Mesenteric fat pad (tissue), 1 donor: ENCODE data around the gene NRK. TPM values are rescaled to one million over a fixed set of nuclear protein-coding genes. Genes with fewer than 3 reads are reported as not detected.
"Not testable (repeated sequence)": the region's sequence is repeated elsewhere in the genome, so short reads cannot be mapped to it uniquely, and the experiment has no call there.

Experiments
- DNase-seq: peaks from one replicate; pipeline ENCODE4 v3.0.0-alpha.2; 2020; ENCODE audit warnings: low spot score
- total RNA-seq: library from RNA; stranded (reverse); fragmentation: NEBNext Ultra II Directional; extraction: Animal tissue kit (Norgen Biotek cat#: 25700); gene quantifications from one replicate; pipeline ENCODE4 v1.2.1, GENCODE V29; 2021
- donor health status: DM: yes; HTN: yes; CAD: no.

NRK gene
- total RNA-seq, 1 donor from 2014 or later: 0.96 TPM

DNA sequence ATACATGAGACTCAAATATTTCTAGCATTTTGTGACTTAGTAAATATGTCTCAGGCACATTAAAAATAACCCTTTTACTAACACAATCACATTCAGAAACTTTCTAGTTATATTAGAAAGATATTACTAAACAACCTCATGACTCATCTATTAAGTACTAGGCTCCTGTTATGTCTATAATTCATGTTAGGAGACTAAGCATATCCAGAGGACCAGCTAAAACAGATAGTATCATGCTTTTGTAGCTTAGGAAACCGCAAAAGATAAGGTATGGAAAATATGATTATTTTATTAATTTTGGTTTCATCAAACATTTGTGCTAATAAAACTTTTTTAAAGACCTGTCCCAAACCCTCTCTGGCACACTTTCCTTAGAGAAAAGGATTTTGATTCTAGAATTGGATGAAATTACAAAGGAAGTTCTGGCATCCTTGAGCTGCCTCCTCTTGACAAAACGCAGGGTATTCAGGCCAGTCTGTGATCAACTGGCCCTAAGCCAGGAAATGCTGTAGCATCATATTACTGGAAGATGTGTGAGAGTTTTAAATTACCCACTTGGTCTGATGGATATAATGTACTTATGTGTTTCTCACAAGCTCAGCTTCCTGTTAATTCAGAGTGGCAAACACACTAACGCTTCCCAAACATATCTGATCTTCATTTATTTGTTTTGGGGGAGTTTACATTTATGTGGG lies 60.4 kb downstream of the NRK start:
- DNase-seq: no peak

DNA sequence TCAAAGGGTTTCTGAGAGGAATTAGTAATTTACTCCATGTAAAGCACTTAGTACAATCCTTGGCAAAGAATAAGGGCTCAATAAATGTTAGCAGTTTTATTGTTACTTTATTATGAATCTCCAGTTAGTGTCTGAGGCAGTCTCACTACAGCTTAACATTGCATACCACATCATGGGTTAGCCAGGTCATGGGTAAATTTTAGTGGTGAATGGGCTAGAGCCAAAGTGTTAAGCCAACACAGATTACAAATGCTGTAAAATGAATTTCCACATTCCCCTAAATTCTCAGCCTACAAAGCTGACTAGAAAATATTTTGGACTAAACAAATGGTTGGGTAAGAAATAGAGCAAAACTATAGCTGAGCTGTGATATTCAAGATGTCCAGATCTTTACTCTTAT lies 72.4 kb downstream of the NRK start:
- DNase-seq: no peak

DNA sequence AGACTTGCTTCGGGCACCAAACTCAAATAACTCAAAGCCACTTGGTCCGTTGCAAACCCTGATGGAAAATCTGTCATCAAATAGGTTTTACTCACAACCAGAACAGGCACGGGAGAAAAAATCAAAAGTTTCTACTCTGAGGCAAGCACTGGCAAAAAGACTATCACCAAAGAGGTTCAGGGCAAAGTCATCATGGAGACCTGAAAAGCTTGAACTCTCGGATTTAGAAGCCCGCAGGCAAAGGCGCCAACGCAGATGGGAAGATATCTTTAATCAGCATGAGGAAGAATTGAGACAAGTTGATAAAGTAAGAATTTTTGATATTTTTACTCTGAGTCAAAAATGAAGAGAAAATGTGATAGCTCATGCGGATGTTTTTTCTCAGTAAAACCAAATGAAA lies 87.2 kb downstream of the NRK start:
- DNase-seq: no peak

DNA sequence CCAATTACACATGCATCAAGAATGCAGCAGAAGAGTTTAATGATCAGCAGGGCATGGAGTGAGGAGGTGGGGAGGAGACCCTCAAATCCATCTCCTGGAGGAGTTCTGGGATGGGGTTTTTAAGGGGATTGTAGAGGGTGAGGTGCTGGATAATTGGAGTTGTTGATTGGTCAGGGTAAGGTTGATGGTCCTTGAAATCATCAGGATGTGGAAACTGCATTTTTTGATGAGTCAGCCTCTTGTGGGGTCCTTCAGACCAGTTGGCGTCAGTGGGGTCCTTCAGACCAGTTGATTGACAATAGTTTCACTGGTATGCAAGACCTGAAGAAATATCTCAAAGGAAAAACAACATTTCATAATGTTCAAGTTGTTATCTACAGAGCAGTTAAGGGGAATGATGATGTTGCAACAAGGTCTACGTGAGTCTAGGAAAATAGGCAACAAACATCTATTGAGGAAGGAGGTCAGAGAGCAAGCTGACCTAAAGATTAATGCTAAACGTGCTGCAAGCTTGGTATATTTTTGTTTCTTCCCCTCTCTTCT lies 88.3 kb downstream of the NRK start:
- DNase-seq: no peak

DNA sequence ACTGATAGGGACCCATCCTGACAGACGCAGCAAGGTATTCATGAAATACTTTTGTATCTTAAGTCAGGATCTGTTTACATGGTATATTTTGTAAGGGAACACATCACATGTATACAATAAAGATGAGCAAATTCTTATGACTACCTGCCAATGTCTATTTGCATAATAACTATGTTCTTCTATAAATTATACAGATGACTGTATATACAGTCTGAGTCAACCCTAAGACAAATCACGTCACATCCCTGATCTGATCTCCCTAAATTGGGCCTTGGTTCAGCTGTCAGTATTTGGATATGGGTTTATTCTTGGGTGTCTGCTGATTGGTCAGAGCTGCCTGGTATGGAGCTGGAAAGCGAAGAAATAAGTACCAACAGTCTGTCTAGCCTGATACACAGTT lies 122.9 kb downstream of the NRK start:
- no peak for DNase-seq

DNA sequence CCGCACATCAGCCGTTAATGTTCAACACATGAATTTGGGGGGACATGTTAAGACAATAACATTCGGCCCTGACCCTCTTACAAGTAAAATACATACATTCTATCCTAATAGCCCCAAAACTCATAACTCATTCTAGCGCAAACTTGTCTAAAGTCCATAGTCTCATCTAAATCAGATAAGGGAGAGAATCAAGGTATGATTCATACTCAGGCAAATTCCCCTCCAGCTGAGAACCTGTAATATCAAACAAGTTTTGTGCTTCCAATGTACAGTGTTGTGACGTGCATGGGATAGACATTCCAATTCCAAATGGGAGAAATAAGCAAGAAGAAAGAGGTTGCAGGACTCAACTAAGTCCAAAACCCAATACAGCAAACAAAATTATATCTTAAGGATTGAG lies 147.1 kb downstream of the NRK start:
- no peak for DNase-seq

DNA sequence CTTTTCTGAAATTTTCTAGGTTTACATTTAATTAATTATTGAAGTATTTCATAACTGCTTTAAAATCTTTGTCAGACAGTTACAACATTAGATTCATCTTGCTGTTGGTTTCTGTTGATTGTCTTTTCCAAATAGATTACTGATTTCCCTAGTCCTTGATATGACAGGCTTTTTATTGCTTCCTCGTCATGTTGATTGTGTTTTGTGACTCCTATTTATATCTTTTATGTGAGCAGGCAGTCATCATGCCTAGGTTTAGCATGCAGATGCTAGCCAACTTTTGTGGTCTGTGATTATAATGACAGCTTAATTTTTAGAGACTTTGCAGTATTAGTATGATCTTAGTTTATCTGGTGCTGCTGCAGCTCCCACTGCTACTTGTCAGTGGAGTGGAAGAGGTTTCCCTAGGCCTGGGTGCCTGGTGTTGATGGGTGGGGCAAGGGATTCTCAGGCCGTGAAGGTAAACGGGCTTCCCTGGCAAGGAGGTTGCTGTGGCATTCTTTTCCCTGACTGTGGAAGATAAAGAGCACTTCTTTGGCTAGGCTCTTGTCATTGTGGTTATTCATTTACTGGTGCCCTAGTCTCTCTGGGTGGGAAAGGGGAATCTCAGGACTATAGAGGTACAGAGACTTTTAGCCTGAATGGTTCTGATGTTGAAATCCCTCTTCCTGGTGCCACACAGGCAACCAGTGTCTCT lies 150.5 kb downstream of the NRK start:
- DNase-seq: no peak

DNA sequence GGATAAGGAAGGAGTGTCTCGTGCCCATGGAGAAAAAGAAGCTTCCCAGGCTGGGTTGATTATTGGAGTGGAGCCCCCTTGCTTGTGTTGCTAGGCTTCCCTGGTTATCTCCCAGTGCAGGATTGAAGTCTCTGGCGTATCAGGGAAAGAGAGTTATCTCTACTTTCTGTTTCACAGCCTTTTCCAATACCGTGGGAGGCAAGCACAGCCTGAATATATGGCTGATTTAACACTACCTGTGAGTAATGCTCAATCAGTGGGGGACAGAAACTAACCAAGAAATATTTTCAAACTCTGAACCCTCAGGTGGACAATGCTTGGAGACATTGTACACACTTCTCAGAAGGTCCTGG lies 151.0 kb downstream of the NRK start:
- no peak for DNase-seq

DNA sequence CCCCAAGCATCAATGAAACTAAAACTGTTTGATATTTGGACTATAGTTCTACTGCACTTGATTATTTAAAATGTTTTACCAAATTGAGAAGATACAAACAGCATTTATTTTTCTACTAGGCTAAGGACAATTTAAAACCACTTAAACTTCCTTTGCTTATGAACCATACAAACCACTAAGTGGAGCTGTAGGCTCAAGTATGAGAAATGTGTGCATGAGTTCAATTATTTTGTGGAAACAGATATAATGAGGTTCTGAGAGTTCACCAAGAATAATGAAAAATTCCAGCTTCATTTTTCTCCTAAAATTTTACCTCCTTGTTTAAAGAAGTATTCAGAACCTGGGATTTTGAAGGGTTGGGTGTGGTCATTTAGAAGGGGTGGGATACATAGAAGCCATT lies 153.0 kb downstream of the NRK start:
- DNase-seq: no peak

DNA sequence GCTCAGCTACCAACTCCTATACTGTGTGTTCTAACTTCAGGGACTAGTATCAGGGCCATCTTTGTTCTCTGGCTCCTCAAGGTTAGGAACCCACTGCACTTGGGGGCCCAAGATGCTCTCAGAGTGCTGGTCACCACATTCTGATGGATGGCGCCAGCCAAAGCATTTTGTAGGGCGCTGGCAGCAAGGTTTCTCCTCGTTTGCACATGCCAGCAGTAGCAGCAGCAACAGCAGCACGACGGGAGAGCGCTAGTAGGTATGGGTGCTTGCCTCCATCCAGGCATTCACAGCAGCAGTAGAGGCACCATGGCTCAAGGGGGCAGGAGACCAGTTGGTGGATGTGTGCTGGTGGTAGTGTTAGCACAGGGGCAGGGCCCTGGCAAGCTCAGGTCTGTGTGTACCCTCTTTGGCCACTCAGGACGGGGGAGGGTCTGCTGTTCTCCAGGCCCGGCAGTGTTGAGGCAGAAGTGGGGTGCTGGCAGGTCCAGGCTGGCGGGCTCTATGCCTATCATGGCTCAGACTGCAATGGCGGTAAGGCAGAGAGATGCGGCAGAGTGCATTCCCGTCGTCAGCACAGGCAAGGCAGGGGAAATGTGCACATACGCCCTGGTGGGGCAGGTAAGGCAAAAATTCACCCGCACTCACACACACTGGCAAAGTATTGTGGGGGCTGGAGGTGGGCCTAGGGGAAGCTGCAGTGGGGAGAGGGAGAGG lies 159.6 kb downstream of the NRK start:
- peak; percentile 83 for DNase-seq

DNA sequence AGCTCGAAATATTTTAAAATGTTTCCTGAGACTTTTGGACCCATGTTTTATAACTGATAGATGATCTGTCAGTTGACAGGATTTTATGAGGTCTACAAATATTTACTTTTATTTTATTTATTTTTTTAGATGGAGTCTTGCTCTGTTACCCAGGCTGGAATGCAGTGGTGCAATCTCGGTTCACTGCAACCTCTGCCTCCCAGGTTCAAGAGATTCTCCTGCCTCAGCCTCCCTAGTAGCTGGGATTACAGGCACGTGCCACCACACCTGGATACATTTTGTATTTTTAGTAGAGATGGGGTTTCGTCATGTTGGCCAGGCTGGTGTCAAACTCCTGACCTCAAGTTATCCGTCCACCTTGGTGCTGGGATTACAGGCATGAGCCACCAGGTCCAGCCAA lies 166.1 kb downstream of the NRK start:
- DNase-seq: not testable (repeated sequence)

DNA sequence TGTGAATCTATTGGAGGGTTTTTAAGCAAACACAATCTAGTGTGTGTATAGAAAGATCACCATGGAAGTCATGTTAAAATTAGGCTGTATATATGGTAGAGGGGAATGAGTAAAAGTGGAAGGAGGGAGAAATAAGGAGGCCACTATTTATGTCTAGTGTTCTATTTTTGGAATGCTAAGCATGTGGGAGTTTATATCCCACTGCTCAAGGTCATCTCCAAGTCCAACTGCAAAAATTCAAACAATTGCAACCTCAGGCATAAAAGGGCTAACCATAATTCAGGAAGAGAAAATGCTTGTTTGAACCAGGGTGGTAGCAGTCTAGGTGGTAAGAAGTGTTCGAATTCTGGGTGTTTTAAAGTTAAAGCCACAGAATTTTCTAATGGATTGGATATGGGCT lies 177.0 kb downstream of the NRK start:
- DNase-seq: no peak

DNA sequence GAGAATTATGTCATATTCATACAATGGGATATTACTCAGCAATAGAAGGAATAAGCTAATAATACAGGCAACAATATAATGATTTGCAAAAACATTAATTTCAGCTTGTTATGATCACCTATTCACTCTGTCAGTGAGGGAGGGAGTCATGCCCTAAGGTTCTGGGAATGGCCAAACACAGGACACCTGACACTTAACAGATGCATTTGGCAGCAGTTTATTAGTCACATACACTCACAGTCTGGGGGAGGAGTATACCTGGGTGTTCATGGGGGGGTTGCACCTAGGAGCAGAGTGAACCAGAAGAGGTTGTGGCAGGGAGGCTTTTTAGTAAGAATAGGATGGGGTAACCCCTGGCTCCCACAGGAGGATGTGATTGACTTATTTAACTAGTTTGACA lies 177.9 kb downstream of the NRK start:
- DNase-seq: no peak

DNA sequence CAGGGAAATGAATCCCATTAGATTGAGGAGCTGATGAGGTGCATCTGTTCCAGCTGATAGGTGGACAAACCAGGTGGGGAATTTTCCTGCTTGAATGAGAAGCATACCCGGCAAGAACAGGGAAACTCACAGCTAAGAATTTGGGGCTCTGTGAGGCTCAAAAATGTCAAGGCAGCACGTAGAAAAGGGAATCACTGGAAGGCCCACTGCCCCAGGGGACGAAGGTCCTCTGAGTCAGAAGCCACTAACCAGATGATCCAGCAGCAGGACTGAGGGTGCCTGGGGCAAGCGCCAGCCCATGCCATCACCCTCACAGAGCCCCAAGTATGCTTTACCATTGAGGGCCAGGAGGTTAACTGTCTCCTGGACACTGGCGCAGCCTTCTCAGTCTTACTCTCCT lies 178.3 kb downstream of the NRK start:
- not testable (repeated sequence) for DNase-seq

DNA sequence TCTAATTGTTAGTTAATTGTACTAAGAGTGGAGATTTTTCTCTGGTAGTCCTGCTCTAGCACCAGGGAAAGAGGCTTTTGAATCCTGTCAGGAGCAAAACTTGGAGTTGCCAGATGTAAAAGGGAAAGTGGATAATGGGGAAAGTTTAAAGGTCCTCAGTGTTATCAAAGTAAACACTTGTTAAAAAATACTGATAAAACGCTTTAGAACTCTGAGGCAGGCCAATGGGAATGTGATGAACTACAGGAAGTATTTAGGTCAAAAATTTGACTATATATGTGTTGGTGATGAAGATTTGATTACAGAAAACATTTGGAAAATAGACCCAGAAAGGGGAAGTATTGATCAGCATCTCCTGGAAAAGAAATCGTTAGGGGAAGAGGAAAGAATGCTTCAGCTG lies 183.3 kb downstream of the NRK start:
- no peak for DNase-seq

DNA sequence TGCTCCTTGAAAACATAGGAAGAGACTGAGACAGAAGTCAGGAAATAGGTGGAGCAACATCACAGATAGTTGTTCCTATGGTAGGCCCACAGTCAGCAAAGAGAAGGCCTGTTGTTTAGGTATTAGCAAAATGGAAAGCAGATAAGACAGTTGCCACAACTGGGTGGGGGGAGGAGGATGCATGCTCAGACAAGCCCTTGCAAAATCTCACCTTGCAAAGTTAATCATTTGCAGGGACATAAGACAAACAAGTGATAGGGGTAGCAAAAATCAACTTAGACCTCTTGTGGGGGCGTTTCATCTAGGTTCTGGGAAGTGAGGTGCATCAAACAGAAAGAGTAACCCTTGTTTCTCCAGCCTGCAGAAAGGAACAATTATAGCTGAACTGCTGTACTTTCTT lies 185.5 kb downstream of the NRK start:
- DNase-seq: no peak

Other genes starting within 250 kb of the NRK start
- gene SERPINA7, start 216.2 kb downstream of the NRK start, total RNA-seq: not detected